HTERT RPE-1 (cell line): ENCODE results near the gene ADAMTS20.

Source experiments
- in situ Hi-C: fragments of 300-500 bp; cut with MboI; formaldehyde crosslinking; loops from 4 replicates; pipeline ENCODE4 v1.14.3; 2020; ENCODE audit warnings: low sequenced_read_pairs

The ADAMTS20 gene

GRCh38 chr12:43317156-43317555 lies 234.8 kb downstream of the ADAMTS20 start:
- in situ Hi-C loops, result no loop called here

- in situ Hi-C loops, result no loop called here
Observed at GRCh38 chr12:43316520-43316919, 235.5 kb downstream of the ADAMTS20 start.

- in situ Hi-C loops, result no loop called here
Observed at GRCh38 chr12:43315961-43316360, 236.0 kb downstream of the ADAMTS20 start.

GRCh38 chr12:43312991-43313505 lies 239.0 kb downstream of the ADAMTS20 start:
- in situ Hi-C loops, result no loop called here

DNA sequence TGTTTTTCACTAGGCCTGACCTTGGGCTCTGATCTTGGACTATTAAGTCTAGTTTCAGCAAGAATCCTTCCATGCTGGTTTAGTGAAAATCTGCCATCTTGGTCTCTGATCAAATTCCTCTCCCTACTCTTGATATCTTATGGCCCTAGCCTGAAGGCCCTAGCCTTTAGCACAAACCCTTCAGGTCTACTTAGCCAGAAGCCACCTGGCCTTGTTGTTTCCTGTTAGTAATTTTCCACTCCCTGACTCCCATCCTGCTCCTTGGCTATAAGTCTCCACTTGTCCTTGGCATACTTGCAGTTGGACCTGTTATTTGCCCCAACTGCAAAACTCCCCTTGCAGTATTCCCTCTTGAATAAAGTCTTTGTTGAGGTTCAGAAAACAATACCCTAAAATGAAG lies 241.4 kb downstream of the ADAMTS20 start:
- in situ Hi-C loops, result no loop called here

GRCh38 chr12:43309959-43310358 lies 242.0 kb downstream of the ADAMTS20 start:
- in situ Hi-C loops, result no loop called here

DNA sequence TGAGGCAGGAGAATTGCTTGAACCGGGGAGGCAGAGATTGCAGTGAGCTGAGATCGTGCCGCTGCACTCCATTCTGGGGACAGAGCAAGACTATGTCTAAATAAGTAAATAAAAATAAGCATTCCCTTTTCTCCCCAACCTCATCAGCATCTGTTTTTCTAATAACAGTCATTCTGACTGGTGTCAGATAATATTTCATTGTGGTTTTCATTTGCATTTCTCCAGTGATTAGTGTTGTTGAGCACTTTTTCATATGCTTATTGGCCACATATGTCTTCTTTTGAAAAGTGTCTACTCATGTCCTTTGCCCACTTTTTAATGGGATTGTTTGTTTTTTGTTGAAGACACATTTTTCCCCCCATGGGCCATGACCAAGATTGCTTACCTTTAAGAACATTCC lies 243.2 kb downstream of the ADAMTS20 start:
- in situ Hi-C loops, result no loop called here

DNA sequence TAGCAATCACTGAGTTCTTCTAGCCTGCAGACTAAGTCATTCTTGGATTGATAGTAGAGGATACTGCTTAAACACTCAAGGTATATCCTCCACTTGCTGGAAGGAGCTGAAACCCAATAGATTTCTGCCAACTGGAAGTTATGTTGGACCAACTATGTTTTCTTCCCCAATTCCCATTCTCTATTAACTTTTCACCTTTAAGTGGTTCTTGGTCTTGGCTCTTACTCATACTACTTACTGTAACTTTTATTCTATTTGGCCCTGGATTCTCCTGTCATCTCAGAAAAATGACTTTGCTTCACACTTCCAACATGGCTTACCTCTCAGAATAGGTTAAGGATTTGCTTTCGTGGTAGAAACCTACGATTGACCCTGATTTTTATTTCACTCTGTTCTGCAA lies 244.9 kb downstream of the ADAMTS20 start:
- in situ Hi-C loops, result no loop called here

- in situ Hi-C loops, result no loop called here
Observed at GRCh38 chr12:43306066-43306465, 245.9 kb downstream of the ADAMTS20 start.

DNA sequence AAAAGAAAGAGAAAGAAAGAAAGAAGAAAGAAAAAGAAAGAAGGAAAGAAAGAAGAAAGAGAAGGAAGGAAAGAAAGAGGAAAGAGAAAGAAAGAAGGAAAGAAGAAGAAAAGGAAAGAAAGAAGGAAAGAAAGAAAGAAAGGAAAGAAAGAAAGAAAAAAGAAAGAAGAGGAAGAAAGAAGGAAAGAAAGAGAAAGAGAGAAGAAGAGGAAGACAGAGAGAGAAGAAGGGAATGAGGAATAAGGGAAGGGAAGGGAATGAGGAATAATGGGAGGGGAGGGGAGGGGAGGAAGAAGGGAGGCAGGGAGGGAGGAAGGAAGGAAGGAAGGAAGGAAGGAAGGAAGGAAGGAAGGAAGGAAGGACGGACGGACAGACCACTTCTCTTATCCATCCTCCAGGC lies 246.9 kb downstream of the ADAMTS20 start:
- in situ Hi-C loops, result no loop called here
